SK-N-SH (cell line): ENCODE data around the gene CACNA1D. TPM values are rescaled to one million over a fixed set of nuclear protein-coding genes. Genes with fewer than 3 reads are reported as not detected.

ENCODE experiments used
- CTCF ChIA-PET: fragments of 300-600, 350-600 bp; formaldehyde crosslinking; extraction: SDS; loops from one replicate; lab custom pipeline; 2021; lab: Yijun Ruan, JAX
- POLR2A ChIA-PET: fragments of 350-600 bp; sonication (Branson Sonifier 250); formaldehyde crosslinking; extraction: SDS; loops from one replicate; lab custom pipeline; 2020; ENCODE audit warnings: antibody characterized with exemption, inconsistent platforms; lab: Yijun Ruan, JAX
- DNase-seq: peaks from one replicate; pipeline ENCODE4 v3.0.0; 2012
- H2AFZ ChIP-seq: fragments of 200-600 bp; sonication (generic); 2 replicates; pipeline ENCODE4 v1.8.1; 2016; ENCODE audit warnings: antibody characterized with exemption, mild to moderate bottlenecking, low read depth
- H3F3A ChIP-seq: fragments of 200-600 bp; sonication (generic); replicated peaks from 2 replicates; pipeline ENCODE3; 2016; ENCODE audit warnings: antibody characterized with exemption, mild to moderate bottlenecking; ENCODE audit not compliant: insufficient read depth
- H3K27ac ChIP-seq, 2 experiments: fragments of 200-500 bp in 1 of 2; fragments of 200-600 bp in 1 of 2; sonication (Bioruptor generic) in 1 of 2; sonication (generic), shearing (Covaris generic) in 1 of 2; 2 replicates each; pipeline versions ENCODE4 v1.5.1 to v1.6.1; 2014 to 2016; ENCODE audit warnings: low read depth in 2 of 2, inconsistent platforms in 1 of 2, low read length in 1 of 2, mild to moderate bottlenecking in 1 of 2, mixed read lengths in 1 of 2
- H3K27me3 ChIP-seq: fragments of 200-600 bp; sonication (generic), shearing (Covaris generic); 2 replicates; pipeline ENCODE4 v1.6.1; 2016; ENCODE audit warnings: mixed run types; ENCODE audit not compliant: insufficient read depth
- H3K36me3 ChIP-seq, 2 experiments: fragments of 200-500 bp in 1 of 2; fragments of 200-600 bp in 1 of 2; sonication (Bioruptor generic) in 1 of 2; sonication (generic) in 1 of 2; replicated peaks in 1 of 2; 2 replicates each; pipeline versions ENCODE3 to v1.5.1; 2014 to 2016; ENCODE audit warnings: low read length in 1 of 2, mild to moderate bottlenecking in 1 of 2; ENCODE audit not compliant: insufficient read depth in 2 of 2, control insufficient read depth in 1 of 2
- H3K4me1 ChIP-seq, 2 experiments: fragments of 200-500 bp in 1 of 2; fragments of 200-600 bp in 1 of 2; sonication (Bioruptor generic) in 1 of 2; sonication (generic), shearing (Covaris generic) in 1 of 2; 2 replicates each; pipeline versions ENCODE4 v1.5.1 to v1.6.1; 2014 to 2016; ENCODE audit warnings: low read depth in 1 of 2, low read length in 1 of 2, mixed run types in 1 of 2; ENCODE audit not compliant: insufficient read depth in 2 of 2, control insufficient read depth in 1 of 2
- H3K4me2 ChIP-seq: fragments of 200-600 bp; sonication (generic), shearing (Covaris generic); 2 replicates; pipeline ENCODE4 v1.6.1; 2017; ENCODE audit warnings: mixed run types
- H3K4me3 ChIP-seq, 2 experiments: fragments of 200-500 bp in 1 of 2; fragments of 200-600 bp in 1 of 2; sonication (Bioruptor generic) in 1 of 2; sonication (generic), shearing (Covaris generic) in 1 of 2; 2 replicates each; pipeline versions ENCODE4 v1.5.1 to v1.8.1; 2014 to 2016; ENCODE audit warnings: low read depth in 2 of 2, inconsistent platforms in 1 of 2, low read length in 1 of 2, mild to moderate bottlenecking in 1 of 2, mixed read lengths in 1 of 2, moderate library complexity in 1 of 2
- H3K79me2 ChIP-seq: fragments of 200-600 bp; sonication (generic); 2 replicates; pipeline ENCODE4 v1.8.1; 2017; ENCODE audit warnings: mild to moderate bottlenecking; ENCODE audit not compliant: insufficient read depth
- H3K9ac ChIP-seq: fragments of 200-600 bp; sonication (generic); 2 replicates; pipeline ENCODE4 v1.6.1; 2017; ENCODE audit warnings: mixed run types
- H3K9me2 ChIP-seq: fragments of 200-600 bp; sonication (generic); 2 replicates; pipeline ENCODE4 v1.6.1; 2017; ENCODE audit warnings: mixed run types
- H3K9me3 ChIP-seq: fragments of 200-600 bp; sonication (generic); 2 replicates; pipeline ENCODE4 v1.6.1; 2017; ENCODE audit warnings: mixed run types, mild to moderate bottlenecking, moderate library complexity
- H4K20me1 ChIP-seq: fragments of 200-600 bp; sonication (generic); 2 replicates; pipeline ENCODE4 v1.6.1; 2017; ENCODE audit warnings: mild to moderate bottlenecking, mixed run types; ENCODE audit not compliant: insufficient read depth
- CHD2 ChIP-seq: fragments of 150-350 bp; IDR thresholded peaks from 2 replicates; pipeline ENCODE4 v1.6.1; 2018; ENCODE audit warnings: low read length; ENCODE audit not compliant: partially characterized antibody
- EP300 ChIP-seq, 2 experiments: IDR thresholded peaks; 2 replicates each; pipeline versions ENCODE4 v1.4.0 to v1.6.1; 2012; ENCODE audit warnings: borderline replicate concordance in 1 of 2, low read depth in 1 of 2, low read length in 1 of 2
- EZH2phosphoT487 ChIP-seq: fragments of 200-600 bp; sonication (generic); IDR thresholded peaks from 2 replicates; pipeline ENCODE4 v1.6.1; 2017; ENCODE audit warnings: low read depth, mixed run types, mild to moderate bottlenecking, antibody characterized with exemption, moderate library complexity, borderline replicate concordance
- FOXJ3 ChIP-seq: sonication (generic); formaldehyde crosslinking; IDR thresholded peaks from 2 replicates; pipeline ENCODE4 v1.5.1; 2020; ENCODE audit warnings: mild to moderate bottlenecking, missing genetic modification reagents
- FOXM1 ChIP-seq: IDR thresholded peaks from 2 replicates; pipeline ENCODE4 v1.4.0; 2012; ENCODE audit warnings: low read depth, mild to moderate bottlenecking
- JUND ChIP-seq: IDR thresholded peaks from 2 replicates; pipeline ENCODE4 v1.4.0; 2012
- MEF2A ChIP-seq: IDR thresholded peaks from 2 replicates; pipeline ENCODE4 v1.4.0; 2012; ENCODE audit warnings: low read depth, borderline replicate concordance
- MXI1 ChIP-seq: IDR thresholded peaks from 2 replicates; pipeline ENCODE4 v1.6.1; 2012; ENCODE audit warnings: mild to moderate bottlenecking, low read depth, low read length, improper control_type of control experiment
- NFIC ChIP-seq: IDR thresholded peaks from 2 replicates; pipeline ENCODE4 v1.4.0; 2012; ENCODE audit warnings: borderline replicate concordance
- NRF1 ChIP-seq: IDR thresholded peaks from 2 replicates; pipeline ENCODE4 v1.6.1; 2012; ENCODE audit warnings: low read depth, mild to moderate bottlenecking, low read length
- RAD21 ChIP-seq: IDR thresholded peaks from 2 replicates; pipeline ENCODE4 v1.6.1; 2012; ENCODE audit warnings: mild to moderate bottlenecking, low read length
- RXRA ChIP-seq: IDR thresholded peaks from 2 replicates; pipeline ENCODE4 v1.4.0; 2012; ENCODE audit warnings: low read depth, mild to moderate bottlenecking, borderline replicate concordance
- SIN3A ChIP-seq: IDR thresholded peaks from 2 replicates; pipeline ENCODE4 v1.6.1; 2012; ENCODE audit warnings: low read depth, mild to moderate bottlenecking, low read length, moderate library complexity, borderline replicate concordance
- SMC3 ChIP-seq: IDR thresholded peaks from 2 replicates; pipeline ENCODE4 v1.6.1; 2012; ENCODE audit warnings: low read depth, low read length, improper control_type of control experiment
- TCF12 ChIP-seq: IDR thresholded peaks from 2 replicates; pipeline ENCODE4 v1.4.0; 2012
- WGBS: methylation state at CpG from one replicate; pipeline ENCODE4 v1.1.6; 2017; ENCODE audit warnings: low lambda C conversion rate; 5-methylcytosine and 5-hydroxymethylcytosine counted together
- polyA plus RNA-seq, 3 experiments: library from polyadenylated mRNA; depleted of rRNA; stranded (reverse); fragments of >200 nt; gene quantifications; 2 replicates each; pipeline ENCODE4 v1.2.3, GENCODE V29; 2012
- TF ChIP-seq, protein P1 (sequence below): fragments of 150-350 bp; IDR thresholded peaks from 2 replicates; pipeline ENCODE4 v1.6.1; 2016; ENCODE audit warnings: mild to moderate bottlenecking, low read depth, low read length
- TF ChIP-seq, protein P2 (sequence below): fragments of 200-600 bp; sonication (generic); IDR thresholded peaks from 2 replicates; pipeline ENCODE4 v1.6.1; 2017; ENCODE audit warnings: antibody characterized with exemption, mild to moderate bottlenecking, moderate library complexity
- TF ChIP-seq, protein P3 (sequence below): IDR thresholded peaks from 2 replicates; pipeline ENCODE4; 2012
- TF ChIP-seq, protein P4 (sequence below): IDR thresholded peaks from 2 replicates; pipeline ENCODE4 v1.4.0; 2012; ENCODE audit warnings: low read depth, borderline replicate concordance

CACNA1D gene
- polyA plus RNA-seq, 1 of the 3 experiments (the other 2 are of a cell fraction): 0.12 TPM

DNA sequence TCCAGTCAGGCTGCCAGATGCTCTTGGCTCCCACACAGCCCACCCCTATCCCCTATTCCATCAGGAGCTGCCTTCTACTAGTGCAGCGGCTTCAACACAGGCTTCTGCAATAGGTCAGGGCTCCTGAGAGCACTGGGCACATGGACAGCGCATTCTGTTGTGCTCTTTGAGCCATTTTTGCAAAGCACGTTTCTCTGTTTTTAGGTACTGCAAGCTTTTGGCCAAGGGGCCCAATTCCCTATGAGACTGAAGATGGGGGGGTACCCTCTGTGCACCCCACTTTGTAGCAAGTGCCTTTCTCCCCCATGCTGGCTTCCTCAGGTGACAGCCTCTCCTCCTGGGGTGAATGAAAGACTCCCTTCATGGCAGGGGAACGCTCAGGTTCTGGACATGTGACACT lies 320.7 kb downstream of the CACNA1D start:
- peaks cover 0 to 4% of the 10 kb centered on the region in 2 experiments; a peak in 1 of 4 replicates for H3K4me1 ChIP-seq
- WGBS: 80% methylated on average over 4 of the region's 4 CpGs
- H3K27me3 ChIP-seq: no peaks in the 10 kb centered on the region
- H3K9ac ChIP-seq: no peak overlapping the region
- H2AFZ ChIP-seq: no peak overlapping the region
- POLR2A ChIA-PET: no interaction called here
- TF ChIP-seq NFIC (no peak), CHD2 (no peak), SIN3A (no peak), RAD21 (no peak), EZH2phosphoT487 (no peak), MXI1 (no peak), NRF1 (no peak), SMC3 (no peak), FOXM1 (no peak), MEF2A (no peak)
- TF ChIP-seq, protein P1, sequence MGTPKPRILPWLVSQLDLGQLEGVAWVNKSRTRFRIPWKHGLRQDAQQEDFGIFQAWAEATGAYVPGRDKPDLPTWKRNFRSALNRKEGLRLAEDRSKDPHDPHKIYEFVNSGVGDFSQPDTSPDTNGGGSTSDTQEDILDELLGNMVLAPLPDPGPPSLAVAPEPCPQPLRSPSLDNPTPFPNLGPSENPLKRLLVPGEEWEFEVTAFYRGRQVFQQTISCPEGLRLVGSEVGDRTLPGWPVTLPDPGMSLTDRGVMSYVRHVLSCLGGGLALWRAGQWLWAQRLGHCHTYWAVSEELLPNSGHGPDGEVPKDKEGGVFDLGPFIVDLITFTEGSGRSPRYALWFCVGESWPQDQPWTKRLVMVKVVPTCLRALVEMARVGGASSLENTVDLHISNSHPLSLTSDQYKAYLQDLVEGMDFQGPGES: no peak
- TF ChIP-seq, protein P2, sequence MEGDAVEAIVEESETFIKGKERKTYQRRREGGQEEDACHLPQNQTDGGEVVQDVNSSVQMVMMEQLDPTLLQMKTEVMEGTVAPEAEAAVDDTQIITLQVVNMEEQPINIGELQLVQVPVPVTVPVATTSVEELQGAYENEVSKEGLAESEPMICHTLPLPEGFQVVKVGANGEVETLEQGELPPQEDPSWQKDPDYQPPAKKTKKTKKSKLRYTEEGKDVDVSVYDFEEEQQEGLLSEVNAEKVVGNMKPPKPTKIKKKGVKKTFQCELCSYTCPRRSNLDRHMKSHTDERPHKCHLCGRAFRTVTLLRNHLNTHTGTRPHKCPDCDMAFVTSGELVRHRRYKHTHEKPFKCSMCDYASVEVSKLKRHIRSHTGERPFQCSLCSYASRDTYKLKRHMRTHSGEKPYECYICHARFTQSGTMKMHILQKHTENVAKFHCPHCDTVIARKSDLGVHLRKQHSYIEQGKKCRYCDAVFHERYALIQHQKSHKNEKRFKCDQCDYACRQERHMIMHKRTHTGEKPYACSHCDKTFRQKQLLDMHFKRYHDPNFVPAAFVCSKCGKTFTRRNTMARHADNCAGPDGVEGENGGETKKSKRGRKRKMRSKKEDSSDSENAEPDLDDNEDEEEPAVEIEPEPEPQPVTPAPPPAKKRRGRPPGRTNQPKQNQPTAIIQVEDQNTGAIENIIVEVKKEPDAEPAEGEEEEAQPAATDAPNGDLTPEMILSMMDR: no peak
- TF ChIP-seq, all 33 proteins: peak for 0
- Histone ChIP-seq H3K36me3 (no peaks in the 10 kb centered on the region), H4K20me1 (no peaks in the 10 kb centered on the region), H3K4me2 (no peak overlapping the region), H3K9me2 (no peaks in the 10 kb centered on the region), H3K9me3 (no peaks in the 10 kb centered on the region), H3K27ac (no peak overlapping the region), H3K79me2 (no peaks in the 10 kb centered on the region), H3F3A (no peaks in the 10 kb centered on the region), H3K4me3 (no peak overlapping the region)
- CTCF ChIA-PET: no interaction called here
- DNase-seq: no peak

DNA sequence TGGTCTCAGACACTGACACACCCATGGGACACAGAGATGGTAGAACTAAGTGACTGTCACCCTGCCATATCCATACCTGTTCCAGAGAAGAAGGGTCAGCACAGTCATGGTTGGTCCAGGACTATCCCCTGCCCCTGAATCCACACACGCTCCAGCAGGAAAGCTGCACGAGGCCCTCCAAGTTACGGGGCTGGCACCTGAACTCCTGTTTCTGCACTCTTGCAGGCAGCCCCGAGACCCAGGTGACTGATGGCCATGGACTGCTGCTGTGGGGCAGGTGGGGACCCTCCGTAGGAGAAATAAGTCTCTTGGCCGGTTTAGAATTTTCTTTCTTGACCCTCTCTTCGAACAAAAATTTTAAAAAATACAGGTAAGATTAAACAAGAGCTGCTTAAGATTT lies 321.2 kb downstream of the CACNA1D start:
- Histone ChIP-seq H3K27me3 (no peaks in the 10 kb centered on the region), H4K20me1 (no peaks in the 10 kb centered on the region), H3K4me3 (no peak overlapping the region), H2AFZ (no peak overlapping the region), H3F3A (no peaks in the 10 kb centered on the region), H3K9me2 (no peaks in the 10 kb centered on the region), H3K36me3 (no peaks in the 10 kb centered on the region), H3K27ac (no peak overlapping the region), H3K4me1 (peaks cover 0 to 4% of the 10 kb centered on the region in 2 experiments; a peak in 1 of 4 replicates), H3K9ac (no peak overlapping the region), H3K79me2 (no peaks in the 10 kb centered on the region), H3K4me2 (no peak overlapping the region), H3K9me3 (no peaks in the 10 kb centered on the region)
- WGBS: 67% methylated on average over 7 of the region's 7 CpGs
- CTCF ChIA-PET: no interaction called here
- POLR2A ChIA-PET: no interaction called here
- TF ChIP-seq TCF12 (no peak), FOXM1 (no peak), EZH2phosphoT487 (no peak), SMC3 (no peak), JUND (no peak), RXRA (no peak), NFIC (no peak), EP300 (IDR thresholded peaks at IDR 0.05; ENCODE audit: borderline replicate concordance in 1 of 2, low read depth in 1 of 2, low read length in 1 of 2) (no peak), MXI1 (no peak), FOXJ3 (CRISPR knock-in tag) (no peak)
- TF ChIP-seq, protein P3, sequence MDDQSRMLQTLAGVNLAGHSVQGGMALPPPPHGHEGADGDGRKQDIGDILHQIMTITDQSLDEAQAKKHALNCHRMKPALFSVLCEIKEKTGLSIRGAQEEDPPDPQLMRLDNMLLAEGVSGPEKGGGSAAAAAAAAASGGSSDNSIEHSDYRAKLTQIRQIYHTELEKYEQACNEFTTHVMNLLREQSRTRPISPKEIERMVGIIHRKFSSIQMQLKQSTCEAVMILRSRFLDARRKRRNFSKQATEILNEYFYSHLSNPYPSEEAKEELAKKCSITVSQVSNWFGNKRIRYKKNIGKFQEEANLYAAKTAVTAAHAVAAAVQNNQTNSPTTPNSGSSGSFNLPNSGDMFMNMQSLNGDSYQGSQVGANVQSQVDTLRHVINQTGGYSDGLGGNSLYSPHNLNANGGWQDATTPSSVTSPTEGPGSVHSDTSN: no peak
- TF ChIP-seq, protein P2: no peak
- TF ChIP-seq, protein P4, sequence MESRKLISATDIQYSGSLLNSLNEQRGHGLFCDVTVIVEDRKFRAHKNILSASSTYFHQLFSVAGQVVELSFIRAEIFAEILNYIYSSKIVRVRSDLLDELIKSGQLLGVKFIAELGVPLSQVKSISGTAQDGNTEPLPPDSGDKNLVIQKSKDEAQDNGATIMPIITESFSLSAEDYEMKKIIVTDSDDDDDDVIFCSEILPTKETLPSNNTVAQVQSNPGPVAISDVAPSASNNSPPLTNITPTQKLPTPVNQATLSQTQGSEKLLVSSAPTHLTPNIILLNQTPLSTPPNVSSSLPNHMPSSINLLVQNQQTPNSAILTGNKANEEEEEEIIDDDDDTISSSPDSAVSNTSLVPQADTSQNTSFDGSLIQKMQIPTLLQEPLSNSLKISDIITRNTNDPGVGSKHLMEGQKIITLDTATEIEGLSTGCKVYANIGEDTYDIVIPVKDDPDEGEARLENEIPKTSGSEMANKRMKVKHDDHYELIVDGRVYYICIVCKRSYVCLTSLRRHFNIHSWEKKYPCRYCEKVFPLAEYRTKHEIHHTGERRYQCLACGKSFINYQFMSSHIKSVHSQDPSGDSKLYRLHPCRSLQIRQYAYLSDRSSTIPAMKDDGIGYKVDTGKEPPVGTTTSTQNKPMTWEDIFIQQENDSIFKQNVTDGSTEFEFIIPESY: no peak
- no peak for DNase-seq
